Hematopoietic multipotent progenitor cell treated with erythropoietin and hydrocortisone succinate and interleukin-3 and kit ligand, for 8 days (in vitro differentiated cells): Measurements from ENCODE around the gene LDHB.
"Not testable (repeated sequence)": the region's sequence is repeated elsewhere in the genome, so short reads cannot be mapped to it uniquely, and the experiment has no call there.

Experiments
- DNase-seq: peaks from one replicate; pipeline ENCODE4 v3.0.0-alpha.2; 2015

LDHB gene

DNA sequence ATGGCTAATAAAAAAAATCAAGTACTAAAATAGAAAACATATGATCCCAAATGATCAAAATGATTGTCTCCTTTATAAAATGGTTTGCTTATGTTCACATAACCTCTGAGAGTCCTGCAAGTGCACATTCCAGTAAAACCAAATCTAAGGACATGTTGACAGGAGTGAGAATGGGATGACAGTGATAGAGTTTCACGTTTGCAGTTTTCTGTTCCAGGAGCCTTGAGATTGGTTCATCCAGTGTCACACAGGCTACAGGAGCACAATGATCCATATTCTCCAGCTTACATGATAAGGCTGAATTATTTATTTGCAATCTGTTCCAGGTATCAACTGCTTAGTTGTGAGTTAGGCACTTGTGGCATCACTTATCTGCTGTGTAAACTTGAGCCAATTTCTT is 51.5 kb downstream of the LDHB start:
- no peak for DNase-seq

DNA sequence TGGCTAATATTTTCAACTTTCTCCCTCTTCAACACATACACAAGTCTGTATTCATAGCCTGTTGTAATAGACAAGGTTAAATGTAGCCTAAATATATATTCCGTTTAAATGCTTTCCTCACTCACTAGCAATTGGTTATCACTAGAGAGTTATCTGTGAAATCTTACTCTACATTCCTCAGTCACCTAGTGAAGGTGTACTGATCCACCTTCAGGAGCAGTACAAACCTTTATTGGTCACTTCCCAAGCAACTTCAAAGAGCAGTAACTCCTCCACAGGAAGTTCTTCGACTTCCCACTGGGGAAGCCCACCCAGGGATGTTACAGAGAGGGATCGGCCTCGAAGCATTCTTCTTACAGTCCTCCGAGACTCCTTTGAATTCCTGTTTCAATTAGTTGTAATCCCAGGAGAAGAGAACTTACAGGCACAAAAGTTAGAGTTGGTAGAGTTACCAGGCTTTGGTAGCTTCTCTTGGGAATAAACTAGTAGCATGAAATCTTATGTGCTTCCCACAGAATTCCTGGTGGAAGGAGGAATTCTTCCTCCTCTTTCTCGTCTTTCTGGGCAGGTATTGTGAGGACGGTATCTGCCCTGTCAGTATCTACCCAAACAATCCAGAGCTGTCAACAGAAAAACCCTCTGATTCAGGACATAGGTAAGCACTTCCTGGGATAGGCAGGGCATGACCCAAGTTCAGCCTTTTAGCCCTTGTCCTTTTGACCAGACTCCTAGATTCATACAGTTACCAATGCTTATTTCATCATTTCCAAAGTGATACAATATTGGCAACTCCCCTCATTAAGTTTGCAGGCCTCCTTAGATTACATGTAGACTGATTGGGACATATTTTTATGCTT is 53.2 kb downstream of the LDHB start, which contains the start of gene GYS2:
GYS2 (minus strand) TSS at position 603 of the 857 bp plus-strand sequence; CDS start at position 348, 255 bp downstream.
- no peak for DNase-seq

- DNase-seq = no peak
These were observed 54.9 kb downstream of the LDHB start for GRCh38 chr12:21602774-21603173.

DNA sequence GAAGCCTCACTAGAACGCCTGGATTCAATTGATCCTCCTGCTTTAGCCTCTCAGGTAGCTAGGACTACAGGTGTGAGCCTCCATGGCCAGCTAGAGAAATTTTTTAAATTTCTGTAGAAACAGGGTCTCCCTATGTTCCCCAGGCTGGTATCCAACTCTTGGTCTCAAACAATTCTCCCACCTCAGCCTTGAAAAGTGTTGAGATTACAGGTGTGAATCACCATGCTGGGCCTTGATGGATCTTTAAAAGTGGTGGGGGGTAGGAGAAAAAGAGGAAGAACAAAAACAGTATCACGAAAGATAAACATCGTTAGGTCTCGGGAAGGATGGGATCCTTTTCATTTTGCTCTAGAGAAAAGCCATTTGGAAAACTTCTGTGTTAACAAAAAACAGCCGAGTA is 57.4 kb downstream of the LDHB start:
- no peak for DNase-seq

DNA sequence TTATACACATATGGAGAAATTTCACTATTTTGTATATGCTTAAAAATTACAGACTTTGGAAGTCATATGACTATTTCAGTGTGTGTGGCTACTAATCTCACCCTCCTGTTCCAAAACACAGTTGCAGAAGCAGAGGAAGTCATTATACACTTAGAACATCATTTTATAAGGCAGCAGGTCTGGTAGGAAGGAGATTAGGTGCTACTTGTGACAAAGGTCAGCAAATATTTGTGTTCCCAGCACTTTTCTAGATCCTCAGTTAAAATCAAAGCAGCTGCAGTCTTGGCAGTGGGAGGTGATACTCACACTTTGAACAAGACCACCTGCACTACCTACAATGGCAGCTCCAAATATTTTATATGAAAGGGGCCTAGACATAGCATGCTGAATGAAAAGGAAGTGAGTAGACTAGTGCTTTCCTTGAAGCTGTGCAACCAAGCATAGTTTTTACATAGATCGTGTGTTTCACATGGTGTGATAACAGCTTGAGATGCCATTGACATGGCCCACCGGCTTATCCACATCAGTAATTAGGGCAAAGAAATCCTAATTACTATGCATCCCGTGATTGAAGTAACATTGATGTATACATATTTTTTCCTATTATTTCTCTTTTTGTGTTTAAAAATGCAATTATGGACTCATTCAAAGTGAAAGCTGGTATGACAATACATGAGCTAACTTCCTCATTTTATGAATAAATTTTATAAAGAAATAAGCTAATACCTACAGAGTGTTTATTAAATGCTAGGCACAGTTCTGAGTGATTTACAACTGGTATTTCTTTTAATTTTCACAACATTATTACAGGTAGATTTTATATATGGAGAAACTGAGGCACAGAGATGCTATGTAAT is 58.3 kb downstream of the LDHB start:
- DNase-seq = no peak

DNA sequence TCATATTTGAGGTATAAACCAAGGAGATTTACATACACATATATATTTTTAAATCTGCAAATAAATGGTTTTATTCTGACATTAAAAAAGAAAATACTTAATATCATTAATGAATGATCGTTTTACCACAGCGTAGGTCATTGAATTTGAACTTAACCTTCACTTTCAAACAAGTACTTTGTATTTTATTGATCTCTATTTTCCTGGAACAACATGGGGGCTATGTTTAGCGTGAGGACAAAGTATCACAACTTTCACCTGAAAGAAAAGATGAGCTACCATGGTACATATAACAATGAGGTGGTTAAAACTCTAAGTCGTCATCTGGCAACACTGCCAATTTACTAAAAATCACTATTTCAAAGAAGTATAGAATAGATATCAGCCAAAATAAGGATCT is 59.0 kb downstream of the LDHB start:
- DNase-seq = no peak

- DNase-seq = not testable (repeated sequence)
These were observed 62.3 kb downstream of the LDHB start for GRCh38 chr12:21595356-21595755.

DNA sequence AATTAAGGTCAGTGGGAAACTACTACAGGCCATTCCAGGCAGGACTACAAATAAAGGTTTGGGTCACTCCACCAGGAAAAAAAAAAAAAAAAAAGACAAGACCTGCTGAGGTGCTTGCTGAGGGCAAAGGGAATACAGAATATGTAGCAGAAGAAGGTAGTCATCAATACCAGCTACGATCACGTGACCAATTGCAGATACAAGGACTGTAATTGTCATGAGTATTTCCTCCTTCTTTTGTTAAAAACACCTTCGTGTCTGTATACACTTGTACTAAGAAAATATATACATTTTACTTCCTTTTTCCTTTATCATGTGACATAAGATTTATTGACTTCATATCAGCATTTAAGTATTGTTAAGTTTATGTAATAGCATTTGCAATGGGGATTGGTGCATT is 72.2 kb downstream of the LDHB start:
- no peak for DNase-seq
